Activated naive CD8-positive, alpha-beta T cell (primary cell): ENCODE data around the gene LRP1-AS.

ENCODE experiments used
- H3K27ac Mint-ChIP-seq: one replicate; pipeline ENCODE4 v1.8.0; 2021; ENCODE audit warnings: mixed read lengths
- H3K27me3 Mint-ChIP-seq: one replicate; pipeline ENCODE4 v1.8.0; 2021; ENCODE audit warnings: mixed read lengths
- H3K36me3 Mint-ChIP-seq: one replicate; pipeline ENCODE4 v1.8.0; 2021; ENCODE audit warnings: mixed read lengths
- H3K4me1 Mint-ChIP-seq: one replicate; pipeline ENCODE4 v1.8.0; 2021; ENCODE audit warnings: low read depth, mixed read lengths
- H3K4me3 Mint-ChIP-seq: one replicate; pipeline ENCODE4 v1.8.0; 2021; ENCODE audit warnings: mild to moderate bottlenecking, mixed read lengths
- H3K9me3 Mint-ChIP-seq: one replicate; pipeline ENCODE4 v1.8.0; 2021; ENCODE audit warnings: low read depth, mixed read lengths

The LRP1-AS gene

GRCh38 chr12:57185403-57185802 is 38.0 kb upstream of the LRP1-AS start:
- Mint-ChIP-seq H3K27me3 (no peaks in the 10 kb centered on the region), H3K4me3 (no peak overlapping the region), H3K27ac (no peak overlapping the region), H3K9me3 (no peaks in the 10 kb centered on the region), H3K36me3 (no peaks in the 10 kb centered on the region), H3K4me1 (peaks cover 2% of the 10 kb centered on the region)

- peaks cover 2% of the 10 kb centered on the region for H3K4me1 Mint-ChIP-seq
- H3K9me3 Mint-ChIP-seq: no peaks in the 10 kb centered on the region
- no peak overlapping the region for H3K4me3 Mint-ChIP-seq
- no peak overlapping the region for H3K27ac Mint-ChIP-seq
- H3K27me3 Mint-ChIP-seq: no peaks in the 10 kb centered on the region
- no peaks in the 10 kb centered on the region for H3K36me3 Mint-ChIP-seq
These were observed 36.7 kb upstream of the LRP1-AS start for GRCh38 chr12:57183939-57184725.

- Mint-ChIP-seq H3K27ac (no peak overlapping the region), H3K4me1 (peaks cover 2% of the 10 kb centered on the region), H3K36me3 (no peaks in the 10 kb centered on the region), H3K27me3 (no peaks in the 10 kb centered on the region), H3K9me3 (no peaks in the 10 kb centered on the region), H3K4me3 (no peak overlapping the region)
These were observed 35.6 kb upstream of the LRP1-AS start for GRCh38 chr12:57182918-57183575.

- Mint-ChIP-seq H3K27me3 (no peaks in the 10 kb centered on the region), H3K4me1 (peaks cover 2% of the 10 kb centered on the region), H3K36me3 (no peaks in the 10 kb centered on the region), H3K27ac (no peak overlapping the region), H3K4me3 (no peak overlapping the region), H3K9me3 (no peaks in the 10 kb centered on the region)
These were observed 34.2 kb upstream of the LRP1-AS start for GRCh38 chr12:57181561-57182155.

GRCh38 chr12:57181072-57181471 is 33.7 kb upstream of the LRP1-AS start:
- peaks cover 2% of the 10 kb centered on the region for H3K4me1 Mint-ChIP-seq
- H3K36me3 Mint-ChIP-seq: no peaks in the 10 kb centered on the region
- H3K27me3 Mint-ChIP-seq: no peaks in the 10 kb centered on the region
- H3K27ac Mint-ChIP-seq: no peak overlapping the region
- H3K4me3 Mint-ChIP-seq: no peak overlapping the region
- H3K9me3 Mint-ChIP-seq: no peaks in the 10 kb centered on the region

GRCh38 chr12:57180321-57180989 is 33.0 kb upstream of the LRP1-AS start:
- no peaks in the 10 kb centered on the region for H3K27me3 Mint-ChIP-seq
- no peak overlapping the region for H3K27ac Mint-ChIP-seq
- peaks cover 2% of the 10 kb centered on the region for H3K4me1 Mint-ChIP-seq
- H3K4me3 Mint-ChIP-seq: no peak overlapping the region
- H3K9me3 Mint-ChIP-seq: no peaks in the 10 kb centered on the region
- no peaks in the 10 kb centered on the region for H3K36me3 Mint-ChIP-seq

GRCh38 chr12:57179331-57180086 is 32.1 kb upstream of the LRP1-AS start:
- no peaks in the 10 kb centered on the region for H3K27me3 Mint-ChIP-seq
- peaks cover 2% of the 10 kb centered on the region for H3K4me1 Mint-ChIP-seq
- H3K36me3 Mint-ChIP-seq: no peaks in the 10 kb centered on the region
- no peak overlapping the region for H3K27ac Mint-ChIP-seq
- no peak overlapping the region for H3K4me3 Mint-ChIP-seq
- H3K9me3 Mint-ChIP-seq: no peaks in the 10 kb centered on the region

- no peaks in the 10 kb centered on the region for H3K36me3 Mint-ChIP-seq
- H3K4me1 Mint-ChIP-seq: peaks cover 2% of the 10 kb centered on the region
- H3K4me3 Mint-ChIP-seq: no peak overlapping the region
- no peak overlapping the region for H3K27ac Mint-ChIP-seq
- H3K9me3 Mint-ChIP-seq: no peaks in the 10 kb centered on the region
- H3K27me3 Mint-ChIP-seq: no peaks in the 10 kb centered on the region
These were observed 30.8 kb upstream of the LRP1-AS start for GRCh38 chr12:57178213-57178612.

GRCh38 chr12:57177354-57177753 is 29.9 kb upstream of the LRP1-AS start:
- Mint-ChIP-seq H3K9me3 (no peaks in the 10 kb centered on the region), H3K27ac (no peak overlapping the region), H3K27me3 (no peaks in the 10 kb centered on the region), H3K36me3 (no peaks in the 10 kb centered on the region), H3K4me3 (no peak overlapping the region), H3K4me1 (no peaks in the 10 kb centered on the region)

GRCh38 chr12:57176846-57177245 is 29.4 kb upstream of the LRP1-AS start:
- H3K36me3 Mint-ChIP-seq: no peaks in the 10 kb centered on the region
- H3K9me3 Mint-ChIP-seq: no peaks in the 10 kb centered on the region
- no peaks in the 10 kb centered on the region for H3K4me1 Mint-ChIP-seq
- no peaks in the 10 kb centered on the region for H3K27me3 Mint-ChIP-seq
- H3K27ac Mint-ChIP-seq: no peak overlapping the region
- H3K4me3 Mint-ChIP-seq: no peak overlapping the region

GRCh38 chr12:57176139-57176477 is 28.7 kb upstream of the LRP1-AS start:
- no peaks in the 10 kb centered on the region for H3K36me3 Mint-ChIP-seq

GRCh38 chr12:57175428-57176138 is 28.2 kb upstream of the LRP1-AS start:
- Mint-ChIP-seq H3K36me3 (no peaks in the 10 kb centered on the region), H3K27ac (no peak overlapping the region), H3K4me3 (no peak overlapping the region), H3K9me3 (no peaks in the 10 kb centered on the region), H3K4me1 (no peaks in the 10 kb centered on the region), H3K27me3 (no peaks in the 10 kb centered on the region)

More at GRCh38 chr12:57176139-57176477, 28.7 kb upstream of the LRP1-AS start:
- no peaks in the 10 kb centered on the region for H3K27me3 Mint-ChIP-seq
- no peaks in the 10 kb centered on the region for H3K9me3 Mint-ChIP-seq
- no peak overlapping the region for H3K27ac Mint-ChIP-seq
- H3K4me3 Mint-ChIP-seq: no peak overlapping the region
- H3K4me1 Mint-ChIP-seq: no peaks in the 10 kb centered on the region

- Mint-ChIP-seq H3K36me3 (no peaks in the 10 kb centered on the region), H3K4me1 (no peaks in the 10 kb centered on the region), H3K27ac (no peak overlapping the region), H3K9me3 (no peaks in the 10 kb centered on the region), H3K4me3 (no peak overlapping the region), H3K27me3 (no peaks in the 10 kb centered on the region)
These were observed 26.3 kb upstream of the LRP1-AS start for GRCh38 chr12:57173683-57174082.

GRCh38 chr12:57173089-57173488 is 25.7 kb upstream of the LRP1-AS start:
- Mint-ChIP-seq H3K27ac (no peak overlapping the region), H3K4me1 (no peaks in the 10 kb centered on the region), H3K4me3 (no peak overlapping the region), H3K9me3 (no peaks in the 10 kb centered on the region), H3K36me3 (no peaks in the 10 kb centered on the region), H3K27me3 (no peaks in the 10 kb centered on the region)
